ENCODE measurements around the gene COL4A1.

- no peak for TF ChIP-seq CTCF (IDR thresholded peaks at IDR 0.05)
- TF ChIP-seq POLR2A (IDR thresholded peaks at IDR 0.05), result no peak
Measured at GRCh38 chr13:110283736-110284517, 23.0 kb downstream of the COL4A1 start.

Data from heart left ventricle (tissue), 13 donors.